HepG2 (cell line): ENCODE measurements around the gene RPL32.

Experiments
- CTCF ChIP-seq: sonication (generic); formaldehyde crosslinking; IDR thresholded peaks from 2 replicates; pipeline ENCODE4 v1.5.0; 2020; ENCODE audit warnings: mild to moderate bottlenecking, missing genetic modification reagents, moderate library complexity
- IRF2 ChIP-seq: IDR thresholded peaks from 2 replicates; pipeline ENCODE4 v1.6.1; 2018; ENCODE audit warnings: missing genetic modification reagents, missing compliant biosample characterization

DNA sequence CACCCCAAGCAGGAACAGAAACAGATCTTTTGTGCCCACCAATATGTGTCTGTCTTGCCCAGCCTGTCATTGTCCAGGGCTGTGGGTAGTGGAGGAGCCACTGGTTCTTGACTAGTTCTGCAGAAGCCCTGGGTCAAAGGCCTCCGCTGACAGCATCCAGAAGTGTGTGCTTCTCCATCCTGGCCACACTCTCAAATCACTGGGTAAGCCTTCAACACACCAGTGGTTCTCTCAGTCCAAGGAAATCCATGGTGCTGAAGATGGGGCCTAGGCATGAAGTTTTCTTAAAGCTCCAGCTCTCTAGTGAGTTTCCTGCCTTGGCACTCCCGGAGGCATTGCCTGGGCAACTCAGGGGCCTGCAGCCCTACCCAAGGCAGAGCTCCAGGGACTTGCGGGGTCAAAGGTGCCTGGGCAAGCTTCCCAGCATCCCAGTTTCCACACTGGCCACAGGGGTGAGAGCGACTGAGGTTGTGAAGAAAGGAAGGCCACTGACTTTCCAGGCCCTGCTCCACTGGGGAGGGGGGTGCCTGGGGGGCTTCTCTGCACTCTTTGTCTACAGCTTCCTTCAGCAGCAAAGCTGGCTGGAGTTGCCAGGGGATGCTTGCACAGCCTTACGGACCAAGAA is 37.9 kb upstream of the RPL32 start:
- TF ChIP-seq CTCF (no peak), IRF2 (CRISPR knock-in tag) (no peak)
